ENCODE data around the gene PTPRU. TPM values are rescaled to one million over a fixed set of nuclear protein-coding genes. Genes with fewer than 3 reads are reported as not detected.
A peak's percentile ranks its signal among the peaks of the same experiment; 100 is the strongest.

The PTPRU gene
- total RNA-seq, 1 experiment from 2014 or later = 40.7 TPM

DNA sequence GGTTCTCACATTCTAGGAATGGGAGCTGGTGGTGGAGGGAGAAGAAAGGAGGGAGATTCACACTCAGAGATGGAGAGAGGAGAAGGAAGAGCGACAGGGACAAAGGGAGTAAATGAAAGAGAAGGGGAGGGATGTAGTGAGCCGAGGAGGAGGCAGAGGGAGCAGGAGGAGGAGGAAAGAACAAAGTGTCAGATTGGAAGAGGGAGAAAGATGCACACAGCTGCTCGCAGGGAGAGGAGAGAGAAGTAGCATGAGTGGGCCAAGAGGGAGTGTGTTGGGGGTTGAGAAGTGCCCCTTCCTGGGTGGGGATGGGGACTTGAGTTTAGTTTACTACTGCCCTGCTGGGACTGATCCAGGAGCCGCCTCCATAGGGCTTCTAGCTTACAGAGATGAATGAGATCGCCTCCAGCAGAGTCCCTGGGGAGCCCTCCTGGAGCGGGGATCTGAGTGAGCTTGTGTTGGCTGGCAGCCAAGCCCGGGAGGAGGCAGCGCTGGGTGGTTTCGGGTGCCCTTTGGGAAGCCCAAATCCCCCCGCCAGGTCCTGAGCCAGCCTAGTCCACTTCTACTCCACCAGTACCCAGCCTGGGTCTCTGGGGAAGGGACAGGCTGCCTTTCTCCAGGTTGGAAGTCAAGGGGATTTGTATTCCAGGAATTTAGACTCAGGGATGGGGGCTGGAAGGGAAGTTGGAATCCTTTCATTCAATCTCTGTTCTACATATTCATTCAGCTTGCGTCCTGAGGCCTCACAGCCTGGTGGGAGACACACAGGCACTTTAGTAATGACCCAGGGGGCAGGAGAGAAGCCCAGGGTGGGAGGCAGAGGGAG, 20.9 kb downstream of the PTPRU start:
- CTCF ChIA-PET = interaction anchor here (1.2 kb wide), 1 partner anchor 12 kb away, joined by 4 read pairs; no protein-coding TSS in a partner anchor

More for the DNA sequence above, 20.9 kb downstream of the PTPRU start:
- H2AFZ ChIP-seq (ENCODE audit: low read depth, low read length, poor library complexity, severe bottlenecking) = no peak overlapping the region
- peak overlapping the region; percentile 21 for H3K4me2 ChIP-seq (ENCODE audit: low read length)
- H3K9me2 ChIP-seq (ENCODE audit: insufficient read depth) = no peaks in the 10 kb centered on the region
- no peaks in the 10 kb centered on the region for H3K79me2 ChIP-seq (ENCODE audit: insufficient read depth, low read length)
- intact Hi-C loops (cut with micrococcal nuclease) = no loop called here
- no peaks in the 10 kb centered on the region for H4K20me1 ChIP-seq (ENCODE audit: insufficient read depth)
- ChIA-PET POLR2A (interaction anchor here (0.6 kb wide), 1 partner anchor 18 kb away, joined by 3 read pairs; no protein-coding TSS in a partner anchor), RAD21 (ENCODE audit: low non-redundant PET in 1 of 2, low total read pairs in 2 of 2, uncharacterized antibody in 2 of 2, unreplicated experiment in 2 of 2) (no interaction called here)
- no peak overlapping the region for H3K4me3 ChIP-seq (replicated peaks in 1 of 2; ENCODE audit: low read depth in 1 of 2, low read length in 2 of 2)
- no peaks in the 10 kb centered on the region for H3K9me3 ChIP-seq (ENCODE audit: control insufficient read depth in 1 of 2, insufficient read depth in 1 of 2, low read depth in 1 of 2, low read length in 2 of 2)
- no peaks in the 10 kb centered on the region for H3K36me3 ChIP-seq (ENCODE audit: control insufficient read depth in 1 of 2, insufficient read depth in 2 of 2, low read length in 2 of 2)
- no peaks in the 10 kb centered on the region for H3K27me3 ChIP-seq (ENCODE audit: insufficient read depth, low read length)
- TF ChIP-seq, protein P1, sequence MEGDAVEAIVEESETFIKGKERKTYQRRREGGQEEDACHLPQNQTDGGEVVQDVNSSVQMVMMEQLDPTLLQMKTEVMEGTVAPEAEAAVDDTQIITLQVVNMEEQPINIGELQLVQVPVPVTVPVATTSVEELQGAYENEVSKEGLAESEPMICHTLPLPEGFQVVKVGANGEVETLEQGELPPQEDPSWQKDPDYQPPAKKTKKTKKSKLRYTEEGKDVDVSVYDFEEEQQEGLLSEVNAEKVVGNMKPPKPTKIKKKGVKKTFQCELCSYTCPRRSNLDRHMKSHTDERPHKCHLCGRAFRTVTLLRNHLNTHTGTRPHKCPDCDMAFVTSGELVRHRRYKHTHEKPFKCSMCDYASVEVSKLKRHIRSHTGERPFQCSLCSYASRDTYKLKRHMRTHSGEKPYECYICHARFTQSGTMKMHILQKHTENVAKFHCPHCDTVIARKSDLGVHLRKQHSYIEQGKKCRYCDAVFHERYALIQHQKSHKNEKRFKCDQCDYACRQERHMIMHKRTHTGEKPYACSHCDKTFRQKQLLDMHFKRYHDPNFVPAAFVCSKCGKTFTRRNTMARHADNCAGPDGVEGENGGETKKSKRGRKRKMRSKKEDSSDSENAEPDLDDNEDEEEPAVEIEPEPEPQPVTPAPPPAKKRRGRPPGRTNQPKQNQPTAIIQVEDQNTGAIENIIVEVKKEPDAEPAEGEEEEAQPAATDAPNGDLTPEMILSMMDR (IDR thresholded peaks at IDR 0.05 in 2 of 3, conservative IDR thresholded peaks at IDR 0.05 in 1 of 3; ENCODE audit: borderline replicate concordance in 1 of 3, insufficient read depth in 1 of 3, low read depth in 2 of 3, low read length in 2 of 3) = no peak
- TF ChIP-seq TCF7L2 (IDR thresholded peaks at IDR 0.05; ENCODE audit: borderline replicate concordance, extremely low read depth, insufficient read depth, insufficient read length) = peak; percentile 50
- no TSS peak for BruUV-seq (replicated peaks)
- ATAC-seq (peak; percentile 62), DNase-seq (ENCODE audit: low read depth, low spot score) (no peak)
- peaks cover 24 to 32% of the 10 kb centered on the region in 2 experiments for H3K4me1 ChIP-seq (ENCODE audit: control insufficient read depth in 1 of 2, insufficient read depth in 2 of 2, low read length in 2 of 2)
- no peak overlapping the region for H3K27ac ChIP-seq (ENCODE audit: low read depth, low read length)
- H3K9ac ChIP-seq (ENCODE audit: low read length) = no peak overlapping the region
